Glomerular endothelial cell (primary cell): Measurements from ENCODE around the gene MAL. TPM values are rescaled to one million over a fixed set of nuclear protein-coding genes. Genes with fewer than 3 reads are reported as not detected.

Experiments used
- DNase-seq: peaks from one replicate; pipeline ENCODE4 v3.0.0-alpha.2; 2011; ENCODE audit warnings: low read depth, low spot score; ENCODE audit errors: extremely low read depth
- total RNA-seq: library from RNA; depleted of rRNA; stranded (reverse); fragments of >200 nt; gene quantifications from 2 replicates; pipeline ENCODE4 v1.2.3, GENCODE V29; 2015

The MAL gene
- total RNA-seq, 1 donor from 2014 or later = not detected

GRCh38 chr2:94996305-94997100 lies 29.0 kb upstream of the MAL start:
- no peak for DNase-seq

GRCh38 chr2:94997981-94998930 lies 27.3 kb upstream of the MAL start:
- no peak for DNase-seq

- DNase-seq = no peak
These were observed 26.1 kb upstream of the MAL start for GRCh38 chr2:94999431-94999883.

GRCh38 chr2:95001051-95001562 lies 24.4 kb upstream of the MAL start:
- no peak for DNase-seq

GRCh38 chr2:95001701-95002100 lies 23.8 kb upstream of the MAL start:
- DNase-seq = no peak

- DNase-seq = no peak
These were observed 23.0 kb upstream of the MAL start for GRCh38 chr2:95002498-95002897.

- no peak for DNase-seq
These were observed 21.2 kb upstream of the MAL start for GRCh38 chr2:95004287-95004686.

- DNase-seq = no peak
These were observed 20.8 kb upstream of the MAL start for GRCh38 chr2:95004711-95005110.

GRCh38 chr2:95005726-95006125 lies 19.8 kb upstream of the MAL start:
- no peak for DNase-seq

GRCh38 chr2:95006588-95006987 lies 18.9 kb upstream of the MAL start:
- no peak for DNase-seq

- DNase-seq = no peak
These were observed 18.4 kb upstream of the MAL start for GRCh38 chr2:95007031-95007609.

- no peak for DNase-seq
These were observed 17.7 kb upstream of the MAL start for GRCh38 chr2:95007822-95008221.

- no peak for DNase-seq
These were observed 17.2 kb upstream of the MAL start for GRCh38 chr2:95008306-95008705.

GRCh38 chr2:95008996-95009395 lies 16.5 kb upstream of the MAL start:
- no peak for DNase-seq

GRCh38 chr2:95009412-95009811 lies 16.1 kb upstream of the MAL start:
- no peak for DNase-seq

GRCh38 chr2:95010126-95010525 lies 15.4 kb upstream of the MAL start:
- no peak for DNase-seq

- no peak for DNase-seq
These were observed 14.8 kb upstream of the MAL start for GRCh38 chr2:95010718-95011117.

- DNase-seq = no peak
These were observed 12.5 kb upstream of the MAL start for GRCh38 chr2:95012881-95013550.

GRCh38 chr2:95013726-95014125 lies 11.8 kb upstream of the MAL start:
- no peak for DNase-seq

GRCh38 chr2:95014126-95014708 lies 11.3 kb upstream of the MAL start:
- DNase-seq = no peak
